Mesothelial cell of epicardium (in vitro differentiated cells): ENCODE data around the gene FAM222A. TPM values are rescaled to one million over a fixed set of nuclear protein-coding genes. Genes with fewer than 3 reads are reported as not detected.
A peak's percentile ranks its signal among the peaks of the same experiment; 100 is the strongest.

ENCODE experiments used
- DNase-seq, 2 experiments: peaks; one replicate each; pipeline ENCODE4 v3.0.0; 2021; ENCODE audit warnings: low spot score in 2 of 2; ENCODE audit not compliant: unreplicated experiment in 2 of 2
- H3K27ac Mint-ChIP-seq: 2 replicates; pipeline ENCODE4 v1.8.0; 2021; ENCODE audit warnings: mixed read lengths
- H3K27me3 Mint-ChIP-seq: 2 replicates; pipeline ENCODE4 v1.8.0; 2021; ENCODE audit warnings: low read depth, mixed read lengths
- H3K36me3 Mint-ChIP-seq: 2 replicates; pipeline ENCODE4 v1.8.0; 2021; ENCODE audit warnings: mixed read lengths
- H3K4me1 Mint-ChIP-seq: 2 replicates; pipeline ENCODE4 v1.8.0; 2021; ENCODE audit warnings: mixed read lengths
- H3K4me3 Mint-ChIP-seq: 2 replicates; pipeline ENCODE4 v1.8.0; 2021; ENCODE audit warnings: mild to moderate bottlenecking, moderate library complexity, mixed read lengths
- H3K9me3 Mint-ChIP-seq: 2 replicates; pipeline ENCODE4 v1.8.0; 2021; ENCODE audit warnings: mixed read lengths
- CTCF ChIP-seq: fragments of 200-600 bp; sonication (generic); IDR thresholded peaks from one replicate; pipeline ENCODE4 v1.5.0; 2021; ENCODE audit warnings: antibody characterized with exemption; ENCODE audit not compliant: unreplicated experiment
- total RNA-seq: library from RNA; stranded (reverse); gene quantifications from 3 replicates; pipeline ENCODE4 v1.2.1, GENCODE V29; 2021

Gene FAM222A
- total RNA-seq, 1 donor from 2014 or later = 1.1 TPM

GRCh38 chr12:109753959-109754358, 40.3 kb downstream of the FAM222A start:
- no peak overlapping the region for H3K4me3 Mint-ChIP-seq
- peaks cover 10% of the 10 kb centered on the region for H3K27me3 Mint-ChIP-seq
- no peak overlapping the region for H3K27ac Mint-ChIP-seq
- peaks cover 37% of the 10 kb centered on the region for H3K9me3 Mint-ChIP-seq
- H3K4me1 Mint-ChIP-seq = no peaks in the 10 kb centered on the region
- no peaks in the 10 kb centered on the region for H3K36me3 Mint-ChIP-seq
- DNase-seq = no peak
- TF ChIP-seq CTCF = no peak

GRCh38 chr12:109756457-109756856, 42.8 kb downstream of the FAM222A start:
- H3K9me3 Mint-ChIP-seq = peaks cover 24% of the 10 kb centered on the region
- no peak overlapping the region for H3K27ac Mint-ChIP-seq
- DNase-seq = no peak
- no peak overlapping the region for H3K4me3 Mint-ChIP-seq
- H3K27me3 Mint-ChIP-seq = peaks cover 7% of the 10 kb centered on the region
- no peaks in the 10 kb centered on the region for H3K4me1 Mint-ChIP-seq
- H3K36me3 Mint-ChIP-seq = no peaks in the 10 kb centered on the region
- no peak for TF ChIP-seq CTCF

GRCh38 chr12:109757671-109758265, 44.1 kb downstream of the FAM222A start:
- H3K27me3 Mint-ChIP-seq = peaks cover 7% of the 10 kb centered on the region
- no peak for TF ChIP-seq CTCF
- peaks cover 21% of the 10 kb centered on the region for H3K9me3 Mint-ChIP-seq
- H3K4me3 Mint-ChIP-seq = no peak overlapping the region
- peak in 1 of 2 experiments; percentile 14 for DNase-seq
- no peaks in the 10 kb centered on the region for H3K4me1 Mint-ChIP-seq
- H3K27ac Mint-ChIP-seq = no peak overlapping the region
- no peaks in the 10 kb centered on the region for H3K36me3 Mint-ChIP-seq

- no peak for TF ChIP-seq CTCF
- Mint-ChIP-seq H3K9me3 (peaks cover 21% of the 10 kb centered on the region), H3K36me3 (no peaks in the 10 kb centered on the region)
These were observed 45.1 kb downstream of the FAM222A start for GRCh38 chr12:109758426-109759420.

GRCh38 chr12:109759595-109759994, 46.0 kb downstream of the FAM222A start:
- H3K9me3 Mint-ChIP-seq = peaks cover 21% of the 10 kb centered on the region
- H3K27ac Mint-ChIP-seq = no peak overlapping the region
- peaks cover 7% of the 10 kb centered on the region for H3K27me3 Mint-ChIP-seq
- TF ChIP-seq CTCF = no peak
- H3K4me3 Mint-ChIP-seq = no peak overlapping the region
- H3K36me3 Mint-ChIP-seq = no peaks in the 10 kb centered on the region
- DNase-seq = peak in 1 of 2 experiments; percentile 12
- H3K4me1 Mint-ChIP-seq = no peaks in the 10 kb centered on the region

More at GRCh38 chr12:109758426-109759420, 45.1 kb downstream of the FAM222A start:
- peaks cover 7% of the 10 kb centered on the region for H3K27me3 Mint-ChIP-seq
- no peaks in the 10 kb centered on the region for H3K4me1 Mint-ChIP-seq
- H3K27ac Mint-ChIP-seq = no peak overlapping the region
- peak in 1 of 2 experiments; percentile 15 for DNase-seq
- no peak overlapping the region for H3K4me3 Mint-ChIP-seq
